Stomach (tissue), 4 donors: ENCODE data around the gene GPN2.

Source experiments
- CTCF ChIP-seq, 7 experiments: fragments of 450-650 bp in 4 of 7; fragments of 200-600 bp in 3 of 7; sonication (generic) in 3 of 7; IDR thresholded peaks; one replicate each; pipeline ENCODE4 v1.5.1; 2016 to 2019; ENCODE audit warnings: antibody characterized with exemption in 7 of 7, control low read depth in 2 of 7, mild to moderate bottlenecking in 1 of 7
- POLR2A ChIP-seq, 4 donors: fragments of 450-650 bp; IDR thresholded peaks; one replicate each; pipeline ENCODE4 v1.6.1; 2016; ENCODE audit warnings: antibody characterized with exemption in 4 of 4, control low read depth in 2 of 4, mild to moderate bottlenecking in 1 of 4, moderate library complexity in 1 of 4

- TF ChIP-seq POLR2A (IDR thresholded peaks at IDR 0.05) = no peak
- TF ChIP-seq CTCF (IDR thresholded peaks at IDR 0.05) = no peak
Observed at GRCh38 chr1:26858891-26859640, 31.0 kb downstream of the GPN2 start.
